ENCODE data around the gene SLC22A3.

- no peak for TF ChIP-seq MAX (IDR thresholded peaks at IDR 0.05)
- no peak for TF ChIP-seq MYNN (CRISPR knock-in tag; IDR thresholded peaks at IDR 0.05; ENCODE audit: low read depth)
- no peak for TF ChIP-seq TCF7L2 (IDR thresholded peaks at IDR 0.05; ENCODE audit: low read depth, low read length)
- no peak for TF ChIP-seq FOXP4 (CRISPR knock-in tag; IDR thresholded peaks at IDR 0.05)
- no peak for TF ChIP-seq POLR2A (IDR thresholded peaks at IDR 0.05; ENCODE audit: insufficient read depth in 1 of 2, low read depth in 2 of 2, low read length in 2 of 2)
- TF ChIP-seq, protein P1, sequence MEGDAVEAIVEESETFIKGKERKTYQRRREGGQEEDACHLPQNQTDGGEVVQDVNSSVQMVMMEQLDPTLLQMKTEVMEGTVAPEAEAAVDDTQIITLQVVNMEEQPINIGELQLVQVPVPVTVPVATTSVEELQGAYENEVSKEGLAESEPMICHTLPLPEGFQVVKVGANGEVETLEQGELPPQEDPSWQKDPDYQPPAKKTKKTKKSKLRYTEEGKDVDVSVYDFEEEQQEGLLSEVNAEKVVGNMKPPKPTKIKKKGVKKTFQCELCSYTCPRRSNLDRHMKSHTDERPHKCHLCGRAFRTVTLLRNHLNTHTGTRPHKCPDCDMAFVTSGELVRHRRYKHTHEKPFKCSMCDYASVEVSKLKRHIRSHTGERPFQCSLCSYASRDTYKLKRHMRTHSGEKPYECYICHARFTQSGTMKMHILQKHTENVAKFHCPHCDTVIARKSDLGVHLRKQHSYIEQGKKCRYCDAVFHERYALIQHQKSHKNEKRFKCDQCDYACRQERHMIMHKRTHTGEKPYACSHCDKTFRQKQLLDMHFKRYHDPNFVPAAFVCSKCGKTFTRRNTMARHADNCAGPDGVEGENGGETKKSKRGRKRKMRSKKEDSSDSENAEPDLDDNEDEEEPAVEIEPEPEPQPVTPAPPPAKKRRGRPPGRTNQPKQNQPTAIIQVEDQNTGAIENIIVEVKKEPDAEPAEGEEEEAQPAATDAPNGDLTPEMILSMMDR (CRISPR knock-in tag; IDR thresholded peaks at IDR 0.05) = no peak
- TF ChIP-seq POLR2G (IDR thresholded peaks at IDR 0.05; ENCODE audit: low read depth, low read length) = no peak
- TF ChIP-seq SPEN (CRISPR knock-in tag; IDR thresholded peaks at IDR 0.05; ENCODE audit: low read depth) = no peak
Observed at GRCh38 chr6:160428069-160428430, 79.9 kb downstream of the SLC22A3 start.

All from HepG2 (cell line).